Head of caudate nucleus (tissue), 42 donors: ENCODE measurements around the gene CAMKK1.
A peak's percentile ranks its signal among the peaks of the same experiment; 100 is the strongest.

ENCODE experiments used
- DNase-seq, 42 donors: peaks; one replicate each; pipeline versions ENCODE4 v3.0.0 to v3.0.0-alpha.2; 2020 to 2021; ENCODE audit warnings: mixed read lengths in 7 of 42
- intact Hi-C: fragments of 100-400 bp; cut with DNase I; formaldehyde crosslinking; loops from one replicate; pipeline ENCODE4 v1.15.0; 2022

CAMKK1 gene

DNA sequence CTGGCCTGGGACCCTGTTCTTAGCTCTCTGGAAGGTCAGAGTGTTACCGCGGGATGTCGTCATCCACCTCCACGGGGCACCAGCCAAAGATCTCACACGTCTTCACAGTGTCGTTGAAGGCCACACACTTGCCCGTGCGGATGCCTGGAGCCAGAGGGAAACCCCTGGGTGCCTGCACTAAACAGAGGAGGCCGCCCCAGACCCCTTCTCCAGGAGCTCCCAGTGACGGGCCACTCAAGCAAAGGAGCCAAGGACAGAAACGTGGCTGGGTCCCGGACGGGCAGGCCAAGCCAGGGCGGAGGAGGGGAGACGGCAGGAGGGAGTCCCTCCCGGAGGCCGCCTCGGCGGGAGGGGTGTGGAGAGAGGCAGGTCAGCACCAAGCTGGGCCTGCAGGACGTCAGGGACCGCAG, 11.0 kb upstream of the CAMKK1 start:
- no peak for DNase-seq
- intact Hi-C loops: no loop called here

DNA sequence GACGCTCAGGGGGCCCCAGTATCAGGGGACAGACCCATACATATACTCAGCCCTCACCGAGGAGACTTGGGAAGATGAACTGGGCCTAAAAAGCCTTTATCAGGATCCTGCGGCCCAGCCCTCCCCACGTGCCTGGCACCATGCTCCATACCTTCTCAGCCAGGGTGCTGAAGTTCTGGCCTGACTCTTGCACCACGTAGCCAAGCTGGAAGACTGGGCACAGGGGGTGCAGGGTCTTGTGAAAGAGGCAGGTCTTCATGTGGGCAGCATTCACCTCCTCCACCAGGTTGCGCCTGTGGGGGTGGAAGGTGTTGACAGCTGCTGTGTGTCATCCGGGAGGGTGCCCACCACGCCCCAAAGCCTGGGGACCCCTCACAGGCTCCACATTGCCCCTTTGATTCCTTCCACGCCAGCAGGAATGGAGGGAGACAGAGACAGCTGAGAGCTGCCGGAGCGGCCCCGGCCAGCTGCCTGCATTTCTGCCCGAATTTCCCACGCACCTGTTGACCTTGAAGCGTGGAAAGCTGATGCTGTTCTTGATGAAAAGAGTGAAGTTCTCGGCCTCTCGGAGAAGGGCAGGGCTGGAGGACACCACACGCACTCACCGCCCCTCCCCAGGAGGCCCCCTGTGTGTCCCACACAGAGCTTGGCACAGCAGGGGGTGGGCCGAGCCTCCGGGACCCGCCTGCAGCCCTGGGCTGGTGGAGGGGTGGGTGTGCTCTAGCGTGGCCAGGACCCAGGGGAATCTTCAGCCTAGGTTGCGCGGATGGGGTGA, 10.4 kb upstream of the CAMKK1 start:
- intact Hi-C loops: no loop called here
- no peak for DNase-seq

DNA sequence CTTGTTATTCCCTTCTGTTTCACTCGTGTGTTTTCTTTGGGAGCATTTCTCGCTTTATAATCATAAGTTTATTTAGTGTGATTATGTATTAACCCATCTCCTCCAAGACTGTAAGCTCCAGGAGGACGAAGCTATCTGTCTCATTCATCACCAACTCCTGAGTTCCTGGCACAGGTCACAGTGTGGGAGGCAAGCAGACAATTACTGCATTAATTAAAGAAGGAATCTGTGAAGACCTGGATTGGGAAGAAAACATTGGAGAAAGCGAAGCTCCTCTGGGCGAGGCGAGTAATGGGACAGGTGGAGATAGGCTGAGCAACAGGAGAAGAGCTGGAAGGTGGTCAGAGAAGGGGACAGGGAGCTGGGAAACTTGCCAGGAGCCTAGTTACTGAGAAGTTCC, 7.8 kb upstream of the CAMKK1 start:
- intact Hi-C loops: no loop called here
- DNase-seq: no peak

DNA sequence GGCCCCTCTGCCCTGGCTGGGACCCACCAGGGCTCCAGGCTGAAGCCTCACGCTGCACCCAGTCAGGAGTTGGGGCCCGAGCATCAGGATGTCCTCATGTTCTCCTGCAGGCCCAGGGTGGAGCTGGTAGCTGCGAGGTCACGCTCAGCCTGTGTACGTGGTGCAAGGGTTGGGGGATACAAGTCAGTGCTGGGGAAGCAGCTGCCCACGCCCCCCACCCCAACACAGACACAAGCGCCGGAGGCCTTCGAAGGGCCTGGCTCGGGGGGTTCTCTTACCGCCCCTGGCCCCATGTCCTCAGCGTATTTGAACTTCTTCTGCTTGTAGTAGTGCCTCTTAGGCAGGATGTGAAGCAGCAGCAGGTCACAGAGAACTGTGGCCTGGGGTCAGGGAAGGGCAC, 4.9 kb upstream of the CAMKK1 start:
- no peak for DNase-seq
- intact Hi-C loops: no loop called here

DNA sequence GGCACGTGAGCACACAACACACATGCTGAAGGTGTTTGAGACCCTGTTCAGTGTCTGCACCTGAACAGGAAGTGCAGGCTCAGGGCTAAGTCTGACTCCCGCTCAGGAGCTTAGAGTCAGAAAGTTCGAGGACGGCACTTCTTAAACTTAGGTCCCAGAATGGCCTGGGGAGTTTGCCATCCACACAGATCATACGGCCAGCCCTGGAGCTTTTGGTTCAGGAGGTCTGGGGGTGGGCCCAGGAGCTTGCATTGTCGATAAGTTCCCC, 4.0 kb upstream of the CAMKK1 start:
- intact Hi-C loops: no loop called here
- DNase-seq: no peak

DNA sequence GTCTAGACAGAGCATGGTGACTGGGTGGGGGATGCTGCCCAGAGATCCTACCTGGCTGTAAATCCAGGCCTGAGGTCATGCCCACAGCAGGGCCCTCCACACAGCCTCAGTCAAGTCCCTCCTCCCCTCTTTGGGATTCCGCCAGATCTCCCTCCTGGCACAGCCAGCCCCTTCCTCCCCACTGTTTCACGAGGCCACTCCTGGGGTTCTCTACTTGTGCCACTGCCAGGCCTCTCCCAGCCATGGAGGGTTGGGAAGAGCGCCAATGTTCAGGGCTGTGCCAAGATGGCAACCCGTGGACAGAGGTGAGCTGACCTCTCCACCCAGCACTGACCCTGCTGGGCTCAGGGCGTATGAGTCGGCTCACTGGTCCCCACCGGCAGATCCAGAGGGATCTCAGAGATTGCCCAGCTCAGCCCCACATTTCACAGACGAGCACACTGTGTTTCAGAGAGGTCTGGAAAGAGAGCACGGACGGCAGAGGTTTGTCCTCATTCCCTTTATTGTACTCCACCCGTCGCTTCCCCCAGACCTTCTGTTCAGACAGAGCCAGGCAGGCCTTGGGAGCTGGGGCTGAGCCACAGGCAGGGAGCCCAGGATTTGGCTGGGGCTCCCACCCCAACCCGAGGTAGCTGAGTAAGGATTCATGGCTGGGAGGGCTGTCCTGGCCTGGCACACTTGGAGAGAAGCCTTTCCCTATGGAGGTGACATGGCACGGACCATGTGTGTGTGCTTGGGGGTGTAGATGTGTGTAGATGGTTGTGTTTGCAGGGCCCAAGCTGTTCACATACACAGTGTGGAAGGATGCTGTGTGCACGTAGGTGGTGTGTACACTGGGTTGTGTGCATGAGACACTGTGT, 3.5 kb upstream of the CAMKK1 start:
- intact Hi-C loops: no loop called here
- peak in 4 of 42 donors; percentile 40 to 49 (median 44) for DNase-seq

DNA sequence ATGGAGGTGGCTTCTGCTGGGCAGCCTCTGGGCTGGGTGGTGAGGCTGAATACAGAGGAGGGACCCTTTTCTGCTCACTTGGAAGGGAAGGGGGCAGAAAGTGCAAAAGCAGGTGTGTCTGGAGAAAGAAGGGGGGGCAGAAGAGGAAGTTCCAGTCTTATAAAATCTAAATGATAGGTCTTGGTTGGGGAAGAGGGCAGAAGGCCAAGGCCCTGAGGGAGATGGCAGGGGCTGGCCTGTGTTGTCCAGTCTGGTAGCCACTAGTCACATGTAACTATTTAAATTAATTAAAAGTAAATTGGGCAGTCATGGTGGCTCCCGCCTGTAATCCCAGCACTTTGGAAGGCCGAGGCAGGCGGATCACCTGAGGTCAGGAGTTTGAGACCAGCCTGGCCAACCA, 2.5 kb upstream of the CAMKK1 start:
- intact Hi-C loops: no loop called here

DNA sequence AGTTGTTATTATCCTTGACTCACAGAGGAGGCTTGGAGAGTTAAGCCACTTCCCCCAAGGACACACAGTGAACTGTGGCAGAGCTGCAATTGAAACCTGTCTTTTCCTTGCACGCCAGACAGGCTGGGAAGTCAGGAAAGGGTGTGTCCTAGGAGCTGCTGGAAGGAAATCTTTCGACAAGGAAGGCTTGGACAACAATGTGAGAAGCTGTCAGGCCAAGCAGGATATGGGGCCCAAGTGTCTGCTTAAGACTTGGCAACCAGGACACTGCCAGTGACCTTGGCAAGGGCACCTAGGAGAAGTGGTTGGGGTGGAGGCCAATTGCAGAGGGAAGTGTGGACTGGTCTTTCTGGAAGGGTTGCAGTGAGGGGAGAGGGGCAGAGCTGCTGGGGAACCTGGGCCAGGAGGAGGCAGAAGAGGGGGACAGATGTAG, 2.1 kb upstream of the CAMKK1 start:
- intact Hi-C loops: no loop called here
- peak in 2 of 42 donors; percentile 17 to 45 for DNase-seq

More for the DNA sequence above, 2.5 kb upstream of the CAMKK1 start:
- DNase-seq: no peak

DNA sequence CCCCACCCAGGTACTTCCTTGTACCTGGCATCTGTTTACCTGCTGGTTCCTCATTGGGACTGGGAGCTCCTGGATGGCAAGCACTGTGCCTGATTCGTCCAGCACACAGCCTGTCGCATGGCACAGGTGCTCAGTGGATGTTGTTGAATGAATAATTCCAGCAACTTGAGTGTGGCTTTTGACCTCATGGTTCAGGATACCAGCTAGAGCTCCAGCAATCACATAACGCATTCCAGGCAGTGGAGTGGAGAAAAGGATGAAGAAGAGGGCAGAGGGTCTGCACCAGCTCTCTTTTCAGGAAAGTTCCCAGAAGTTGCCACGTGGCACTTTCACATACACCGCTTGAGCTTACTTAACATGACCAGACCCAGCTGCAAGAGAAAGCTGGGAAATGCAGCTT, 1.3 kb upstream of the CAMKK1 start:
- intact Hi-C loops: no loop called here

DNA sequence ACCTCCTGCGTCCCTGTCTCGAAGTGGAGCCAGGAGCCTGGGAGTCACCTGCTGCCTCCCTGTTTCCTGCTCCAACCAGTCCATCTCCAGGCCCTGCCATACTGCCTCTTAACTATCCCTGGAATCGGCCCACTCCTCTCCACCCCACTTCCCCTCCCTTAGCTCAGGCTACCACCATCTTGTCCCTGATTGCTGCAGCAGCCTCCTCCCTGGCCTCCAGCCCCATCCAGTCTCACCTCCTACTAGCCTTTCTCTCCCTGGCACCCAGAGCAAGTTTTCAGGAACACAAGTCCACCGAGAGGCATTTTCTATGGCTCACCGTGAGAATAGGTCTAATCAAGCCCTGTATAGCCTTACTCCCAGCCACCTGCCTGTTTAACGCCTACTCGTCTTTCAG, 865 bp upstream of the CAMKK1 start:
- intact Hi-C loops: no loop called here
- DNase-seq: no peak

More for the DNA sequence above, 1.3 kb upstream of the CAMKK1 start:
- DNase-seq: no peak

DNA sequence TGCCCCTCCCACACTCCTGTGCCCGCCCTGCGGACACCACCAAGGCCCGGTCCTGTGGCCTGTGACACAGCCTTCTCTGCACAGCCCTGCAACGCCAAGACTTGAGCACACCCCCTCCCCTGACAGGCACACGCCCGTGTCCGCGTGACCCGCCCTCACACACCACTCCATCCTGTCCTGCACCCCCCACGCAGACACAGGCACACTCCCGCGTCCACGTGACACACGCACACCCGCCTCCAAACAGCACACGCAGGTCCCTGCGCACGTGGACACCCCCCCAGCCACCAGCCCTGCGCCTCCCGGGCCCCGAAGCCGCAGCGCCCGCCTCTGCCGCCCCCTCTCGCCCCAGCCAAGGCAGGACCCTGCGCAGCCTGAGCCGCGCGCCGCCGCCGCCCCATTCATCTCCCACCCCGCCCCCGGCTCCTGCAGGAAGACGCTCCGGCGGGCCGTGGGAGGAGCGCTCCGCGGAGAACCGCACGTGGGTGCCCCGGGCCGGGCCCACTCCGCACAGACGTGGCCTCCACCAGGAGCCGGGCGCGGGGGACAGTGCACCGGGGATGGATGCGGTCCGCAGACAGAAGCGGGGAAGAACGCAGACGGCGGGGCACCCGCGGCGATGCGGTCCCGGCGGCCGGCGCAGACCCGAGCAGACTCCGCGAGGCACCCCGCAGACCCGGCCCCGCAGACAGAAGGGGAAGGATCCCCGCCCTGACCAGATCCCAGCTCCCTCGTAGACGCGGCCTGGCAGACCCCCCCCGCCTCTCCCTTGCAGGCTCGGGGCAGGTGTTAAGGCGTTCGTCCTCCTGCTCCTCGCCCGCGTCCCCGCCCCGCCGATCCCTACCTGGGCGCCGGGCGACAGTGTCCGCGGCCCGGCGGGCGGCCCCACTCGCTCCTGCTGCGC, 506 bp downstream of the CAMKK1 start:
- peak; percentile 26 to 88 (median 74) for DNase-seq
- intact Hi-C loops: no loop called here

DNA sequence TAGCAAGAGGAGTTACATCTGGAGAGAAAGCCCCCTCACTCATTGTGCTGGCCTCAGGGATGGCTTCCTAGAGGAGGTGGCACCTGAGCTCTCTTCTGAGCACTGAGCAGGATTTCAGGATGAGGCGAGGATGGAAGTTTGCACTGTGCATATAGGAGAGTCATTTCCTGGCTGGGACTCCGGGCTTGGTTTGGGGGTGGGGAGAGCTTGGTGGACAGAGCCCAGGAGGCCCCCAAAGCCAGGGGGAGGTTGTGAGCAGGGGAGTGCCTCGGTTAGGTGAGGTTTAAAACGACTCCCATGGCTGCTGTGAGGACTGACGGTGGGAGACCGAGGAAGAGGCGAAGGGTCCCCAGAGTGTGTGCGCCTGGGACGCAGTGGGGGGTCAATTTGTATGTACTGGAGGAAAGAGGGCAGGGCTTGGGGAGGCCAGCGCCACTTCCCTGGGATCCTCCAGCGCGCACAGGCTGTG, 1.2 kb downstream of the CAMKK1 start:
- no peak for DNase-seq
- intact Hi-C loops: no loop called here

DNA sequence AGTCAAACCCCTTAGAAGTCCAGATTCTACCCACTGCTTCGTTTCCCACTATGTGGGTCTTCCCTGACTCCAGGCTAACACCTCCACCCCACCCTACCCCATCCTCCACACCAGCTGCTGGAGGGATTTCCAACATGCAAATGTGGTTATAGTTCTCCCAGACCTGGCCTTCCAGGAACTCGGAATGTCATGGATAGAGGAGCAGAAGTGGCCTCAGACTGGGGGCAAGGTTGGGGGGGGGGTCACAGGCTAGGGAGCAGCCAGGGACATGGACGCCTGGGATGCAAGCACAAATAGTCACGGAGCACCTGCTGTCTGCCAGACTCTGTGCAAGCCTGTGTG, 2.0 kb downstream of the CAMKK1 start:
- peak in 1 of 42 donors; percentile 27 for DNase-seq
- intact Hi-C loops: no loop called here

DNA sequence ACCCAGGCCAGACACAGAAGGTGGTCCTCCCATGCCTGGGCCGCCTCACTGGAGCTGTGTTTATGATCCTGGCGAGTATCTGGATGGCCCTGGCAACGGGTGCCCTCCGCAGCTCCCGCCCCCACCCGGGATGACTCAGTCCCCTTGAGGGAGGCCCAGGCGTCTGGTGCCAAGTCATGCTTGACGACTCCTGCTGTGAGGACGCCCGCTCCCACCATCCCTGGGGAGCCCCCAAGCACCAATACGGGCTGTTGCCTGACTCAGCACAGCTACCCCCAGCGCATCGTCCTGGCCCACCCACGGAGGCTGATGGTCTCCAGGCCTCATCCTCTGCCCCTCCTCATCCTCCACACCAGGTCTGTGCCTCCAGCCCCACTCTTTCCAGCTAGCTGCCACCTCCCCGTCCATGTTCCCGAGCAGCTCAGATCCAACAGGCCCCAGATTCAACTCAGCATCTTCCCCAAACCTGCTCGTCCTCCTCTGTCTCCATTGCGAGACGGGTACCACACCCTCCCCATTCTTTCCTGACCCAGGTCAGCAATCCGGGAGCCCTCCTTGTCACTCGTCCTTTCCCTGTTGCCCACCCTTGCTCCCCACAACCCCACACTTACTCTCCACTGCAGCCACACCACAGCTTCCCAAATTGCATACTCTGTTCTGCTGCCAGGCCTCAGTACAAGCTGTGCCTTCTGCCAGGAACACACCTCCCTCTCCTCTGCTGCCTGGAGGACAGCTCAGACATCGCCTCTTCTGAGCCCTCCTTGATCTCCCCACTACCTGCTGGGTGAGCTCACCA, 2.6 kb downstream of the CAMKK1 start:
- intact Hi-C loops: no loop called here
- peak in 39 of 42 donors; percentile 38 to 85 (median 65) for DNase-seq

DNA sequence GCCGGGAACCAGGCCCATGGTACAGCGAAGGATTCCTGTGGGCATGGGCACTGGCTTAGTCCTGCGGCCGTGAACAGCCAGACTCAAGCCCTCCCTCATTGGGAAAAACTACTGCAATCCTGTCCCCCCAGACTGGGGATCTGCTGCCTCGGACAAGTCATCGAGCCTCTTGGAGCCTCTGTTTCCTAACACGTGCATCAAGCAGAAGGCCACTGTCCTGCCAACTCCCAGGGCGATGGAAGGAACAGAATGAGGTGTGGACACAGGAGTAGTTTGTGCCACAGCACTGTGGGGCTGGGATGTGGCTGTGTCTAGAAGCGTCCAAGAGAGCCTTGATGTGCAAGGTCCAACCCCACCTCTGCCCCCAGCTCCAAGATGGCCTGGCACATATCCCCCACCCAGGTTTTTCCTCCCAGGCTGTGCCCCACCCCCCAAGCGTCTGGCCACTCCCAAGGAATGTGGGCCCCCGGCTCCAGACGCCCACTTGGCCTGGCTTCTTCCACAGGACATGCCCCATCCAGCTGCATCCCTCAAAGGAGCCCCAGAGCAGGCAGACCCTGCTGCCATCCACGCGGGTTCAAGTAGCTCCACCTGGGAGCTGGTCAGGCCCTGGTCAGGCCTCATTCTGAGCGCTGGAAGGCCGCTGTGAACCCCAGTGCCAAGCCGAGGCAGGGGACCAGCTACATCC, 3.4 kb downstream of the CAMKK1 start:
- intact Hi-C loops: no loop called here
- DNase-seq: no peak

DNA sequence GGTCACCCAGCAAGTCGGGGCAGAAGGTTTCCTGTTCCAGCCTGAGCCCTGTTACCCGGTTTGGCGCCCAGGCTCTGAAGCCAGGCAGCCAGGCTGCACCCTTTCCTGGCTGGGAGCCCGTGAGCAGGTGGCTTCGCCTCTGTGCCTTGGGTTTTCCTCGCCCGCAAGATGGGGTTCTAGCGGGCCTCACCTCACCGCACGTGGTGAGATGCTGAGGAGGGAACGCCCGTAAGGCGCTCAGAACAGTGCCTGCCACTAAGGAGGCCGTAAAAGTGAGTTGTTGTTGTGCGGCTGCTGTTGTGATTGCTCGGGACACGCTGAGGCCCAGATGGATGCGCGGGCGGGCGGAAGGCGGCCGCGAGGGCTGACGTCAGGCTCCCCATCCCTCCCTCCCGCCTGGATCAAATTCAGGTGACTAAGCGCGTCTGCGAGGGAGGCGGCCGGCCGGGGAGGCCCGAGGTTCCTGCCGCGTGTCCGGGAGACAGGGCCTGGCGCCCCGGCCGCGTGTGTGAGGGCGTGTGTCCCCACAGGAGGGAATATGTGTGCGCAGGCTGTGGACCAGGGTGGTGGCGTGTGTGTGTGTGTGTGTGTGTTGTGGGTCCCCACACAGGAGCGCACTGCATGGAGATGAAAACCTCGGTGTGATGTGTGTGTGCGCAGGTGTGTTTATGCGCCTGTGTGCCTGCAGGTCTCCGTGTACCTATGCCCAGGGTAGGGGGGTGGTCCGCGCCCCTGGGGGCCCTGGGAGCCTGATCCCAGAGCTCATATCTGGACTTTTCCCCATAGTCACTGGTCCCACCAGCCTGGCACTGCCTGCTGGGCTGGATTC, 4.3 kb downstream of the CAMKK1 start:
- intact Hi-C loops: no loop called here
- peak in 1 of 42 donors; percentile 19 for DNase-seq

DNA sequence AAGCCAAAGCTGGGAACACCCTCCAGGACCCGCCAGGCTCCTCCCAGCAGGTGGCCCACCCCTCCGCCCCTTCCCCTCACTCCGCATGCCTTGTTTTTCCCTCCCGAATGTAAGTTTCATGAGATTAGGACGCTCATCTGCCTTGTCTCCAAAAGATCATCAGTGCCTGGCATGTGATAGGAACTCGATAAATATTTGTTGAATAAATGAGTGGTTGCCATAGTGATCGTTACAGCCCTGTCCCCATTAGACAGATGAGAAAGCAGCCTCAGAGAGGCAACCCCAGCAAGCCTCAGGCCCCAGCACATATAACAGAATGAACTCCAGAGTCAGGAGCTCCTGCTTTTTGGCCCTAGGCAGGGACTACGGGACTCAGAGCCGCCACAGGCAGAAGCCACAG, 5.0 kb downstream of the CAMKK1 start:
- intact Hi-C loops: no loop called here
- DNase-seq: no peak
